Measurements from ENCODE around the gene SPTLC2. TPM values are rescaled to one million over a fixed set of nuclear protein-coding genes. Genes with fewer than 3 reads are reported as not detected.
"Not testable (repeated sequence)": the region's sequence is repeated elsewhere in the genome, so short reads cannot be mapped to it uniquely, and the experiment has no call there.

The SPTLC2 gene, protein sequence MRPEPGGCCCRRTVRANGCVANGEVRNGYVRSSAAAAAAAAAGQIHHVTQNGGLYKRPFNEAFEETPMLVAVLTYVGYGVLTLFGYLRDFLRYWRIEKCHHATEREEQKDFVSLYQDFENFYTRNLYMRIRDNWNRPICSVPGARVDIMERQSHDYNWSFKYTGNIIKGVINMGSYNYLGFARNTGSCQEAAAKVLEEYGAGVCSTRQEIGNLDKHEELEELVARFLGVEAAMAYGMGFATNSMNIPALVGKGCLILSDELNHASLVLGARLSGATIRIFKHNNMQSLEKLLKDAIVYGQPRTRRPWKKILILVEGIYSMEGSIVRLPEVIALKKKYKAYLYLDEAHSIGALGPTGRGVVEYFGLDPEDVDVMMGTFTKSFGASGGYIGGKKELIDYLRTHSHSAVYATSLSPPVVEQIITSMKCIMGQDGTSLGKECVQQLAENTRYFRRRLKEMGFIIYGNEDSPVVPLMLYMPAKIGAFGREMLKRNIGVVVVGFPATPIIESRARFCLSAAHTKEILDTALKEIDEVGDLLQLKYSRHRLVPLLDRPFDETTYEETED
- 10 to 100 TPM; 35.2 to 58.6 (median 50.4) TPM for total RNA-seq
- 68.9 TPM for total RNA-seq (2013)

DNA sequence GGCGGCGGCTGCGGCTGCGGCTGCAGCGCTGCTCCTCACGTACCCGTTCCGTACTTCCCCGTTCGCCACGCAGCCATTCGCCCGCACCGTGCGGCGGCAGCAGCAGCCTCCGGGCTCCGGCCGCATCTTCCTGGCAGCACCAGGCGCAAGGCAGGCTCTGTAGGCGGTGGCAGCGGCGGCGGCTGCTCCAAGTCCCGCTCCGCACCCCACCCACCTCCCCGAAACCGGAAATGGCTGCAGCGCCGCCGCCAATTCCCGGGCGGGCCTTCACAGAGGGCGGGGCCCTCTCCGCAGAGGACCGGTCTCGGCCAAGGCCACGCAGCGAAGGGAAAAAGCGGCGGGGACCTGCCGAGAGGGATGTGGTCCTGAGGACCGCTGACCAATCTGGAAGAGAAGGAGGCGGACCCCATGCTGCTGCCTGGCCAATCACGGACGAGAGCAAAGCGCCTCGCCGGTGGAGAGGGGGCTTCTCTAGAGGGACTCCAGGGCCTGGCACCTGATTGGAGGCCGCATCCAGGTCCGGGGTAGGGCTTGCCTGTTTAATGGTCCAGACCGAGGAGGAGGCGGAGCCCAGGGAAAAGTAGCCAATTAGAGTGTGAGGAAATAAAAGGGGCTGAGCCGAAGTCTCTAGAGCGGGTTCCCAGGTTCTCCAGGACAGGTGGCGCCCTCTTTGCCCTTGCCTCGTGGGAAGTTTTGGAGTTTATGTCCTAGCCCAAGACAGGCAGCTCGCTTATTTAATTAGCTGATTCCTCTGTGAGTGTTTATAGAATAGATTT is at the start of gene SPTLC2:
SPTLC2 (minus strand) TSS at position 184 of the 776 bp plus-strand sequence; CDS start at position 126, 58 bp downstream.
- DNase-seq (peak; percentile 94 to 99), ATAC-seq (peak; percentile 92 to 99 (median 94))
- Histone ChIP-seq H3K36me3 (ENCODE audit: control insufficient read depth, insufficient read depth, low read length) (peaks cover 2% of the 10 kb centered on the region), H3K4me1 (ENCODE audit: control insufficient read depth, insufficient read depth, low read length) (peaks cover 15% of the 10 kb centered on the region), H3K9me3 (ENCODE audit: control insufficient read depth, insufficient read depth, low read length) (no peaks in the 10 kb centered on the region), H3K4me3 (ENCODE audit: low read length) (peak within 1 kb of the TSS; percentile 55), H3K27me3 (ENCODE audit: control insufficient read depth, insufficient read depth, low read length) (no peaks in the 10 kb centered on the region), H3K27ac (ENCODE audit: low read length) (peak within 1 kb of the TSS; percentile 55)
- H3K36me3 Mint-ChIP-seq: no peaks in the 10 kb centered on the region
- H3K4me1 Mint-ChIP-seq: peaks cover 32 to 48% of the 10 kb centered on the region in 2 donors
- WGBS (ENCODE audit: insufficient coverage): under 1% methylated on average over 57 of the region's 58 CpGs
- no peaks in the 10 kb centered on the region for H3K27me3 Mint-ChIP-seq (ENCODE audit: low read depth in 2 of 2)
- intact Hi-C loops (cut with micrococcal nuclease): loop anchor here (1.0 to 5.0 kb wide), 5 partner anchors 34 to 519 kb away; partner anchors contain the start of genes ALKBH1, CIPC, SLIRP and SNW1
- H3K4me3 Mint-ChIP-seq: peak within 1 kb of the TSS; percentile 92
- H3K27ac Mint-ChIP-seq: peak within 1 kb of the TSS; percentile 83 to 92
- TF ChIP-seq, protein P1, sequence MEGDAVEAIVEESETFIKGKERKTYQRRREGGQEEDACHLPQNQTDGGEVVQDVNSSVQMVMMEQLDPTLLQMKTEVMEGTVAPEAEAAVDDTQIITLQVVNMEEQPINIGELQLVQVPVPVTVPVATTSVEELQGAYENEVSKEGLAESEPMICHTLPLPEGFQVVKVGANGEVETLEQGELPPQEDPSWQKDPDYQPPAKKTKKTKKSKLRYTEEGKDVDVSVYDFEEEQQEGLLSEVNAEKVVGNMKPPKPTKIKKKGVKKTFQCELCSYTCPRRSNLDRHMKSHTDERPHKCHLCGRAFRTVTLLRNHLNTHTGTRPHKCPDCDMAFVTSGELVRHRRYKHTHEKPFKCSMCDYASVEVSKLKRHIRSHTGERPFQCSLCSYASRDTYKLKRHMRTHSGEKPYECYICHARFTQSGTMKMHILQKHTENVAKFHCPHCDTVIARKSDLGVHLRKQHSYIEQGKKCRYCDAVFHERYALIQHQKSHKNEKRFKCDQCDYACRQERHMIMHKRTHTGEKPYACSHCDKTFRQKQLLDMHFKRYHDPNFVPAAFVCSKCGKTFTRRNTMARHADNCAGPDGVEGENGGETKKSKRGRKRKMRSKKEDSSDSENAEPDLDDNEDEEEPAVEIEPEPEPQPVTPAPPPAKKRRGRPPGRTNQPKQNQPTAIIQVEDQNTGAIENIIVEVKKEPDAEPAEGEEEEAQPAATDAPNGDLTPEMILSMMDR (IDR thresholded peaks at IDR 0.05): no peak
- no peaks in the 10 kb centered on the region for H3K9me3 Mint-ChIP-seq

GRCh38 chr14:77663293-77663692 is 46.9 kb upstream of the SPTLC2 start:
- Mint-ChIP-seq H3K9me3 (no peaks in the 10 kb centered on the region), H3K27ac (no peak overlapping the region), H3K27me3 (ENCODE audit: low read depth in 2 of 2) (no peaks in the 10 kb centered on the region), H3K4me3 (no peak overlapping the region), H3K36me3 (no peaks in the 10 kb centered on the region), H3K4me1 (no peaks in the 10 kb centered on the region)
- 89% methylated on average over 6 of the region's 6 CpGs for WGBS (ENCODE audit: insufficient coverage)
- Histone ChIP-seq H3K27me3 (ENCODE audit: control insufficient read depth, insufficient read depth, low read length) (no peaks in the 10 kb centered on the region), H3K36me3 (ENCODE audit: control insufficient read depth, insufficient read depth, low read length) (no peaks in the 10 kb centered on the region), H3K4me3 (ENCODE audit: low read length) (no peak overlapping the region), H3K27ac (ENCODE audit: low read length) (no peak overlapping the region), H3K4me1 (ENCODE audit: control insufficient read depth, insufficient read depth, low read length) (no peaks in the 10 kb centered on the region), H3K9me3 (ENCODE audit: control insufficient read depth, insufficient read depth, low read length) (no peaks in the 10 kb centered on the region)
- ATAC-seq (no peak), DNase-seq (no peak)
- TF ChIP-seq, protein P1 (IDR thresholded peaks at IDR 0.05): no peak
- intact Hi-C loops (cut with micrococcal nuclease): no loop called here

- H3K27ac Mint-ChIP-seq, DNase-seq: not testable (repeated sequence)
- 87% methylated on average over 6 of the region's 9 CpGs for WGBS (ENCODE audit: insufficient coverage)
Observed at GRCh38 chr14:77661562-77661961, 45.1 kb upstream of the SPTLC2 start.

DNA sequence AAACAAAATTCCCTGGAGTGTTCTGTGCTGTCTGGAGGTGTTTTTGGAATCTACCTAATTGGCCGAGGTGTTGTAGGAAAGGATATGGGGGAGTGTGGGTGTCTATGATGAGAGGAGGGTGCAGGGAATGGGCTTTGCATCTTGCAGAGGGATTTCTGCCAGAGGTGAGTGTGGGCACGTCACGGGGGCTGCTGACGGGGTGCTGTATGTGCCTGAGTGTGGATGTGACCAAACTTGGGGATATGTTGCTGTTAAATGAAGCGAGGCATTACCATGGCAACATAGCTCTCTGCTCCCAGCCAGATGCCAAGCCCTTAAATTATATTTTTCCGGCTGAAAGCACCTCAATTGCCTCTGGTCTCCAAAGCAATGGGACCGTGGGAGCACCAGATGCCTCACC is 44.3 kb upstream of the SPTLC2 start:
- Histone ChIP-seq H3K36me3 (ENCODE audit: control insufficient read depth, insufficient read depth, low read length) (no peaks in the 10 kb centered on the region), H3K27ac (ENCODE audit: low read length) (no peak overlapping the region), H3K27me3 (ENCODE audit: control insufficient read depth, insufficient read depth, low read length) (no peaks in the 10 kb centered on the region), H3K4me1 (ENCODE audit: control insufficient read depth, insufficient read depth, low read length) (no peaks in the 10 kb centered on the region), H3K9me3 (ENCODE audit: control insufficient read depth, insufficient read depth, low read length) (no peaks in the 10 kb centered on the region), H3K4me3 (ENCODE audit: low read length) (no peak overlapping the region)
- H3K36me3 Mint-ChIP-seq: no peaks in the 10 kb centered on the region
- WGBS (ENCODE audit: insufficient coverage): 89% methylated on average over 7 of the region's 7 CpGs
- ATAC-seq: no peak
- TF ChIP-seq, protein P1 (IDR thresholded peaks at IDR 0.05): no peak
- no peak for DNase-seq
- H3K9me3 Mint-ChIP-seq: no peaks in the 10 kb centered on the region
- H3K4me3 Mint-ChIP-seq: no peak overlapping the region
- H3K4me1 Mint-ChIP-seq: no peaks in the 10 kb centered on the region
- intact Hi-C loops (cut with micrococcal nuclease): no loop called here
- no peak overlapping the region for H3K27ac Mint-ChIP-seq
- no peaks in the 10 kb centered on the region for H3K27me3 Mint-ChIP-seq (ENCODE audit: low read depth in 2 of 2)

More at GRCh38 chr14:77661562-77661961, 45.1 kb upstream of the SPTLC2 start:
- H3K27me3 Mint-ChIP-seq (ENCODE audit: low read depth in 2 of 2); H3K4me3 ChIP-seq (ENCODE audit: low read length); H3K9me3 ChIP-seq (ENCODE audit: control insufficient read depth, insufficient read depth, low read length); H3K9me3 Mint-ChIP-seq; H3K27ac ChIP-seq (ENCODE audit: low read length); H3K27me3 ChIP-seq (ENCODE audit: control insufficient read depth, insufficient read depth, low read length); H3K36me3 ChIP-seq (ENCODE audit: control insufficient read depth, insufficient read depth, low read length); intact Hi-C loops (cut with micrococcal nuclease); H3K4me1 ChIP-seq (ENCODE audit: control insufficient read depth, insufficient read depth, low read length); H3K36me3 Mint-ChIP-seq; H3K4me1 Mint-ChIP-seq; H3K4me3 Mint-ChIP-seq; ATAC-seq: not testable (repeated sequence)
